ENCODE results near the gene ZC4H2. TPM values are rescaled to one million over a fixed set of nuclear protein-coding genes. Genes with fewer than 3 reads are reported as not detected.
"Not testable (repeated sequence)": the region's sequence is repeated elsewhere in the genome, so short reads cannot be mapped to it uniquely, and the experiment has no call there.

The ZC4H2 gene
- total and polyA plus RNA-seq, 2 experiments from 2014 or later: 48.2 to 53.8 TPM

DNA sequence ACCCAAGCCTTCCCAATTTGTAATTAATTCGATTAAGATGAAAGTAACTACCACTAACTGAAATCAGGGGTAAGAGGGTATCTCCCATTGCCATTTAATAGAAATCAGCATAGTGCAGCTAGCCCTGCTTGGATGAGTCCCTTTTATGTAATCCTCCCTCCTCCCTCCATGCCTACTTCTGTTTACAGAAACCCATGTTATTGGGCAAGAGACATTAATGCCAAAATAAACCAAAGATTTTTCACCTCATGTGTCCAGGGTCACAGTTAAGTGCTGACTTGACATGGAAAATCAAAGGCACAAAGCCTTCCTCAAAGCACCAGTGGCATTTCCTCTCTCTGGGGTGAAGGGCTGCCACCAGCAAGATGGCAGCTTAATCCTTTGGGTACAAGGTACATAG, 50.8 kb downstream of the ZC4H2 start:
- no peaks in the 10 kb centered on the region for H3K36me3 ChIP-seq
- DNase-seq (ENCODE audit: low read depth in 1 of 2, low spot score in 1 of 2): no peak
- H3K27me3 ChIP-seq: no peaks in the 10 kb centered on the region
- H3K4me1 ChIP-seq (ENCODE audit: low read depth): no peaks in the 10 kb centered on the region
- TF ChIP-seq, protein P1, sequence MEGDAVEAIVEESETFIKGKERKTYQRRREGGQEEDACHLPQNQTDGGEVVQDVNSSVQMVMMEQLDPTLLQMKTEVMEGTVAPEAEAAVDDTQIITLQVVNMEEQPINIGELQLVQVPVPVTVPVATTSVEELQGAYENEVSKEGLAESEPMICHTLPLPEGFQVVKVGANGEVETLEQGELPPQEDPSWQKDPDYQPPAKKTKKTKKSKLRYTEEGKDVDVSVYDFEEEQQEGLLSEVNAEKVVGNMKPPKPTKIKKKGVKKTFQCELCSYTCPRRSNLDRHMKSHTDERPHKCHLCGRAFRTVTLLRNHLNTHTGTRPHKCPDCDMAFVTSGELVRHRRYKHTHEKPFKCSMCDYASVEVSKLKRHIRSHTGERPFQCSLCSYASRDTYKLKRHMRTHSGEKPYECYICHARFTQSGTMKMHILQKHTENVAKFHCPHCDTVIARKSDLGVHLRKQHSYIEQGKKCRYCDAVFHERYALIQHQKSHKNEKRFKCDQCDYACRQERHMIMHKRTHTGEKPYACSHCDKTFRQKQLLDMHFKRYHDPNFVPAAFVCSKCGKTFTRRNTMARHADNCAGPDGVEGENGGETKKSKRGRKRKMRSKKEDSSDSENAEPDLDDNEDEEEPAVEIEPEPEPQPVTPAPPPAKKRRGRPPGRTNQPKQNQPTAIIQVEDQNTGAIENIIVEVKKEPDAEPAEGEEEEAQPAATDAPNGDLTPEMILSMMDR (IDR thresholded peaks at IDR 0.05; ENCODE audit: low read depth, low read length): no peak
- no peak overlapping the region for H3K4me3 ChIP-seq
- no peaks in the 10 kb centered on the region for H3K9me3 ChIP-seq (ENCODE audit: low read depth)
- no peak overlapping the region for H3K27ac ChIP-seq

GRCh38 chrX:64908121-64908520, 68.1 kb downstream of the ZC4H2 start:
- no peaks in the 10 kb centered on the region for H3K27me3 ChIP-seq
- TF ChIP-seq, protein P1 (IDR thresholded peaks at IDR 0.05; ENCODE audit: low read depth, low read length): no peak
- no peaks in the 10 kb centered on the region for H3K36me3 ChIP-seq
- H3K27ac ChIP-seq: no peak overlapping the region
- no peak for DNase-seq (ENCODE audit: low read depth in 1 of 2, low spot score in 1 of 2)
- H3K4me1 ChIP-seq (ENCODE audit: low read depth): no peaks in the 10 kb centered on the region
- H3K9me3 ChIP-seq (ENCODE audit: low read depth): no peaks in the 10 kb centered on the region
- H3K4me3 ChIP-seq: no peak overlapping the region

- Histone ChIP-seq H3K27me3 (no peaks in the 10 kb centered on the region), H3K4me1 (ENCODE audit: low read depth) (no peaks in the 10 kb centered on the region), H3K27ac (no peak overlapping the region), H3K9me3 (ENCODE audit: low read depth) (no peaks in the 10 kb centered on the region), H3K36me3 (no peaks in the 10 kb centered on the region), H3K4me3 (no peak overlapping the region)
- TF ChIP-seq, protein P1 (IDR thresholded peaks at IDR 0.05; ENCODE audit: low read depth, low read length): no peak
- peak in 1 of 2 donors; percentile 56 for DNase-seq (ENCODE audit: low read depth in 1 of 2, low spot score in 1 of 2)
Measured at GRCh38 chrX:64894454-64895038, 81.7 kb downstream of the ZC4H2 start.

DNA sequence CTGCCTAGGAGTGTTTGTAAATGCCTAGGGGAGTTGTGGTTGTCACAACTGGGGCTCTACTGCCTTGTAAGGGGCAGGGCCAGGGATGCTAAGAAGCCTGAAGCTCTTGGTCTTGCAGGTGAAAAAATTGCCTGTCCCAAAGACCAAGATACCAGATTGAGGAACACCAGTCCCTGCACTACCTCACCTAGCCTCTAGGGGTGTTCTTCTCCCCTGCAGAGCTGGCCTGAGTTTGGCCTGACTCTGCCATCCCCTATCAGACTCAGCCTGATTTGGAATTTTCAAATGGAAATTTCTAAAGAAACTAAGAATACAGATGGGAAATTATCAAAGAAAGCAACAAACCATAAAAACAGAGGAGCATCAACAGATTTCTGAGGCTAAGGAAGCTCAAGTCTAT, 90.4 kb downstream of the ZC4H2 start:
- Histone ChIP-seq H3K27me3 (no peaks in the 10 kb centered on the region), H3K9me3 (ENCODE audit: low read depth) (no peaks in the 10 kb centered on the region), H3K4me3 (no peak overlapping the region), H3K36me3 (no peaks in the 10 kb centered on the region), H3K27ac (no peak overlapping the region), H3K4me1 (ENCODE audit: low read depth) (no peaks in the 10 kb centered on the region)
- TF ChIP-seq, protein P1 (IDR thresholded peaks at IDR 0.05; ENCODE audit: low read depth, low read length): no peak
- peak in 1 of 2 donors; percentile 1 for DNase-seq (ENCODE audit: low read depth in 1 of 2, low spot score in 1 of 2)

GRCh38 chrX:64878709-64879108, 97.5 kb downstream of the ZC4H2 start:
- H3K36me3 ChIP-seq; H3K9me3 ChIP-seq (ENCODE audit: low read depth); H3K4me3 ChIP-seq; H3K27ac ChIP-seq; H3K27me3 ChIP-seq; DNase-seq (ENCODE audit: low read depth in 1 of 2, low spot score in 1 of 2); H3K4me1 ChIP-seq (ENCODE audit: low read depth): not testable (repeated sequence)

GRCh38 chrX:64867217-64867616, 109.0 kb downstream of the ZC4H2 start:
- Histone ChIP-seq H3K4me3 (no peak overlapping the region), H3K27me3 (no peaks in the 10 kb centered on the region), H3K36me3 (no peaks in the 10 kb centered on the region), H3K9me3 (ENCODE audit: low read depth) (no peaks in the 10 kb centered on the region), H3K27ac (no peak overlapping the region), H3K4me1 (ENCODE audit: low read depth) (no peaks in the 10 kb centered on the region)
- DNase-seq (ENCODE audit: low read depth in 1 of 2, low spot score in 1 of 2): no peak
- TF ChIP-seq, protein P1 (IDR thresholded peaks at IDR 0.05; ENCODE audit: low read depth, low read length): no peak

Other genes with a start within 250 kb of the ZC4H2 start
- 2.6 and 5.6 TPM in 2 replicates for gene ZC3H12B, start 58.4 kb upstream of the ZC4H2 start, total RNA-seq
- gene ZC3H12B, start 58.4 kb upstream of the ZC4H2 start, polyA plus RNA-seq: 2.9 and 3.6 TPM in 2 replicates

Data from cardiac muscle cell (in vitro differentiated cells and primary cell).